Measurements from ENCODE around the gene CPPED1.
"Not testable (repeated sequence)": the region's sequence is repeated elsewhere in the genome, so short reads cannot be mapped to it uniquely, and the experiment has no call there.

Gene CPPED1

GRCh38 chr16:12766853-12767252, 36.8 kb downstream of the CPPED1 start:
- no peak for DNase-seq (ENCODE audit: low spot score)

GRCh38 chr16:12766208-12766607, 37.5 kb downstream of the CPPED1 start:
- DNase-seq (ENCODE audit: low spot score) = not testable (repeated sequence)

GRCh38 chr16:12764813-12765488, 38.7 kb downstream of the CPPED1 start:
- DNase-seq (ENCODE audit: low spot score) = no peak

- DNase-seq (ENCODE audit: low spot score) = no peak
These were observed 40.2 kb downstream of the CPPED1 start for GRCh38 chr16:12763517-12763916.

GRCh38 chr16:12760819-12761611, 42.7 kb downstream of the CPPED1 start:
- DNase-seq (ENCODE audit: low spot score) = no peak

GRCh38 chr16:12758670-12759558, 44.8 kb downstream of the CPPED1 start:
- no peak for DNase-seq (ENCODE audit: low spot score)

GRCh38 chr16:12758031-12758669, 45.5 kb downstream of the CPPED1 start:
- DNase-seq (ENCODE audit: low spot score) = no peak

- no peak for DNase-seq (ENCODE audit: low spot score)
These were observed 46.1 kb downstream of the CPPED1 start for GRCh38 chr16:12757546-12757945.

- DNase-seq (ENCODE audit: low spot score) = no peak
These were observed 48.7 kb downstream of the CPPED1 start for GRCh38 chr16:12754824-12755543.

GRCh38 chr16:12753203-12754023, 50.3 kb downstream of the CPPED1 start:
- no peak for DNase-seq (ENCODE audit: low spot score)

- no peak for DNase-seq (ENCODE audit: low spot score)
These were observed 51.5 kb downstream of the CPPED1 start for GRCh38 chr16:12752159-12752558.

- no peak for DNase-seq (ENCODE audit: low spot score)
These were observed 53.2 kb downstream of the CPPED1 start for GRCh38 chr16:12750554-12750918.

- no peak for DNase-seq (ENCODE audit: low spot score)
These were observed 54.6 kb downstream of the CPPED1 start for GRCh38 chr16:12749076-12749475.

- no peak for DNase-seq (ENCODE audit: low spot score)
These were observed 55.9 kb downstream of the CPPED1 start for GRCh38 chr16:12747827-12748226.

GRCh38 chr16:12747261-12747660, 56.4 kb downstream of the CPPED1 start:
- no peak for DNase-seq (ENCODE audit: low spot score)

GRCh38 chr16:12744860-12745259, 58.8 kb downstream of the CPPED1 start:
- DNase-seq (ENCODE audit: low spot score) = no peak

GRCh38 chr16:12742741-12743140, 60.9 kb downstream of the CPPED1 start:
- no peak for DNase-seq (ENCODE audit: low spot score)

- DNase-seq (ENCODE audit: low spot score) = no peak
These were observed 62.6 kb downstream of the CPPED1 start for GRCh38 chr16:12740986-12741610.

- no peak for DNase-seq (ENCODE audit: low spot score)
These were observed 63.9 kb downstream of the CPPED1 start for GRCh38 chr16:12739738-12740137.

GRCh38 chr16:12737563-12737962, 66.1 kb downstream of the CPPED1 start:
- DNase-seq (ENCODE audit: low spot score) = no peak

All from ecto neural progenitor cell (in vitro differentiated cells).